ENCODE data around the gene PTPN4.

DNA sequence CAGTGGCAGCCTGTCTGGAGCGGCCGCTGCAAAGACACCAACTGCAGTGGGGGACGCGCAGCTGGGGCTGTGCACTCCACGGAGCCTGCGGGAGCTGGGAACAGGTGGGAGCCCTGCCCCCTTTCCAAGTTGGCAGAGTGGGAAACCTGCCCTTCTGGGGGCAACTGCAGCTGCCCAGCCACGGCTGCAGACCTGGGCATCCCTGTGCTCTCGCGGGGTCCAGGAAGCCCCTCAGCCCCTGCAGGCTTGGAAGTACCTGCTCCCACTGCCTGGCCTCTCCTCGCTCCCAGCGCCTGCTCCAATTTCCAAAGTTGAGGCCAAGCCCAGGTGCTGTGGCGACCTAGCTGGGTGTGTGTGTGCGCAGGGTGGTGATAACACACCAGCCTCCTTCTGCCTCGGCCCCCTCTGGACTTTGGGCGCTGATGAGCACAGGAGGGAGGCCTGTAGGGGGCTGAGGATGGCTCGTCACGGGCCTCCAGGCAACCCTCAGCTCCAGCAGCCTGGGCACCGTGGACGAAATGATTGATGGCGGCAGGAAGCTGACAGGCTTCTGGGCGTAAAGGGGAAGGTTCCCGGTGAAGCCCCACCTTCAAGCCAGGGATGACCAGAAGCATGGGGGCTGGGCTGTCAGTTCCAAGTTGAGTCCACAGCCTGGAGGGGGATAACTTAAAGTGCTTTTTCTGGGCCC lies 76.9 kb downstream of the PTPN4 start:
- TF ChIP-seq, protein P1, sequence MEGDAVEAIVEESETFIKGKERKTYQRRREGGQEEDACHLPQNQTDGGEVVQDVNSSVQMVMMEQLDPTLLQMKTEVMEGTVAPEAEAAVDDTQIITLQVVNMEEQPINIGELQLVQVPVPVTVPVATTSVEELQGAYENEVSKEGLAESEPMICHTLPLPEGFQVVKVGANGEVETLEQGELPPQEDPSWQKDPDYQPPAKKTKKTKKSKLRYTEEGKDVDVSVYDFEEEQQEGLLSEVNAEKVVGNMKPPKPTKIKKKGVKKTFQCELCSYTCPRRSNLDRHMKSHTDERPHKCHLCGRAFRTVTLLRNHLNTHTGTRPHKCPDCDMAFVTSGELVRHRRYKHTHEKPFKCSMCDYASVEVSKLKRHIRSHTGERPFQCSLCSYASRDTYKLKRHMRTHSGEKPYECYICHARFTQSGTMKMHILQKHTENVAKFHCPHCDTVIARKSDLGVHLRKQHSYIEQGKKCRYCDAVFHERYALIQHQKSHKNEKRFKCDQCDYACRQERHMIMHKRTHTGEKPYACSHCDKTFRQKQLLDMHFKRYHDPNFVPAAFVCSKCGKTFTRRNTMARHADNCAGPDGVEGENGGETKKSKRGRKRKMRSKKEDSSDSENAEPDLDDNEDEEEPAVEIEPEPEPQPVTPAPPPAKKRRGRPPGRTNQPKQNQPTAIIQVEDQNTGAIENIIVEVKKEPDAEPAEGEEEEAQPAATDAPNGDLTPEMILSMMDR (IDR thresholded peaks at IDR 0.05; ENCODE audit: poor library complexity, severe bottlenecking) = no peak
- TF ChIP-seq POLR2AphosphoS5 (IDR thresholded peaks at IDR 0.05) (no peak), EZH2 (IDR thresholded peaks at IDR 0.05; ENCODE audit: borderline replicate concordance, insufficient read depth, low read length, poor library complexity, severe bottlenecking) (no peak), RAD21 (conservative IDR thresholded peaks at IDR 0.05) (no peak), EP300 (conservative IDR thresholded peaks at IDR 0.05; ENCODE audit: poor library complexity, severe bottlenecking) (no peak), TAF1 (IDR thresholded peaks at IDR 0.05; ENCODE audit: low read depth) (no peak), MXI1 (conservative IDR thresholded peaks at IDR 0.05; ENCODE audit: poor library complexity, severe bottlenecking) (no peak)
- TF ChIP-seq, protein P2, sequence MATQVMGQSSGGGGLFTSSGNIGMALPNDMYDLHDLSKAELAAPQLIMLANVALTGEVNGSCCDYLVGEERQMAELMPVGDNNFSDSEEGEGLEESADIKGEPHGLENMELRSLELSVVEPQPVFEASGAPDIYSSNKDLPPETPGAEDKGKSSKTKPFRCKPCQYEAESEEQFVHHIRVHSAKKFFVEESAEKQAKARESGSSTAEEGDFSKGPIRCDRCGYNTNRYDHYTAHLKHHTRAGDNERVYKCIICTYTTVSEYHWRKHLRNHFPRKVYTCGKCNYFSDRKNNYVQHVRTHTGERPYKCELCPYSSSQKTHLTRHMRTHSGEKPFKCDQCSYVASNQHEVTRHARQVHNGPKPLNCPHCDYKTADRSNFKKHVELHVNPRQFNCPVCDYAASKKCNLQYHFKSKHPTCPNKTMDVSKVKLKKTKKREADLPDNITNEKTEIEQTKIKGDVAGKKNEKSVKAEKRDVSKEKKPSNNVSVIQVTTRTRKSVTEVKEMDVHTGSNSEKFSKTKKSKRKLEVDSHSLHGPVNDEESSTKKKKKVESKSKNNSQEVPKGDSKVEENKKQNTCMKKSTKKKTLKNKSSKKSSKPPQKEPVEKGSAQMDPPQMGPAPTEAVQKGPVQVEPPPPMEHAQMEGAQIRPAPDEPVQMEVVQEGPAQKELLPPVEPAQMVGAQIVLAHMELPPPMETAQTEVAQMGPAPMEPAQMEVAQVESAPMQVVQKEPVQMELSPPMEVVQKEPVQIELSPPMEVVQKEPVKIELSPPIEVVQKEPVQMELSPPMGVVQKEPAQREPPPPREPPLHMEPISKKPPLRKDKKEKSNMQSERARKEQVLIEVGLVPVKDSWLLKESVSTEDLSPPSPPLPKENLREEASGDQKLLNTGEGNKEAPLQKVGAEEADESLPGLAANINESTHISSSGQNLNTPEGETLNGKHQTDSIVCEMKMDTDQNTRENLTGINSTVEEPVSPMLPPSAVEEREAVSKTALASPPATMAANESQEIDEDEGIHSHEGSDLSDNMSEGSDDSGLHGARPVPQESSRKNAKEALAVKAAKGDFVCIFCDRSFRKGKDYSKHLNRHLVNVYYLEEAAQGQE (IDR thresholded peaks at IDR 0.05; ENCODE audit: borderline replicate concordance) = no peak

All from neural cell (in vitro differentiated cells).